Thyroid gland (tissue), 4 donors: ENCODE data around the gene NCKAP1. TPM values are rescaled to one million over a fixed set of nuclear protein-coding genes. Genes with fewer than 3 reads are reported as not detected.

Source experiments
- DNase-seq, 2 donors: peaks; one replicate each; pipeline ENCODE4 v3.0.0-alpha.2; 2019
- H3K27ac ChIP-seq, 3 donors: fragments of 200-600 bp; sonication (generic); 1 replicate in 2 of 3; 2 replicates in 1 of 3; pipeline ENCODE4 v1.5.1; 2016 to 2019; ENCODE audit warnings: mild to moderate bottlenecking in 1 of 3, moderate library complexity in 1 of 3
- H3K27me3 ChIP-seq: fragments of 200-600 bp; sonication (generic); one replicate; pipeline ENCODE4 v1.5.1; 2019
- H3K36me3 ChIP-seq, 2 donors: fragments of 200-600 bp; sonication (generic); one replicate each; pipeline ENCODE4 v1.5.1; 2016 to 2019
- H3K4me1 ChIP-seq, 2 donors: fragments of 200-600 bp; sonication (generic); one replicate each; pipeline ENCODE4 v1.5.1; 2017 to 2019
- H3K4me3 ChIP-seq, 3 donors: fragments of 200-600 bp; sonication (generic); replicated peaks in 1 of 3; 1 replicate in 2 of 3; 2 replicates in 1 of 3; pipeline ENCODE4 v1.5.1; 2016; ENCODE audit warnings: mild to moderate bottlenecking in 1 of 3
- H3K9me3 ChIP-seq: fragments of 200-600 bp; sonication (generic); one replicate; pipeline ENCODE4 v1.5.1; 2017
- CTCF ChIP-seq, 6 experiments: fragments of 200-600 bp in 3 of 6; fragments of 450-650 bp in 3 of 6; sonication (generic) in 3 of 6; IDR thresholded peaks; one replicate each; pipeline ENCODE4 v1.5.1; 2016 to 2019; ENCODE audit warnings: antibody characterized with exemption in 6 of 6, mild to moderate bottlenecking in 2 of 6, inconsistent platforms in 1 of 6, moderate library complexity in 1 of 6
- POLR2A ChIP-seq, 2 donors: fragments of 450-650 bp; IDR thresholded peaks; one replicate each; pipeline ENCODE4 v1.6.1; 2017; ENCODE audit warnings: antibody characterized with exemption in 2 of 2, mild to moderate bottlenecking in 2 of 2, moderate library complexity in 1 of 2
- WGBS, 2 donors: methylation state at CpG; one replicate each; pipeline ENCODE4 v1.1.5; 2017; 5-methylcytosine and 5-hydroxymethylcytosine counted together
- intact Hi-C: fragments of 100-400 bp; cut with DNase I; formaldehyde crosslinking; loops from one replicate; pipeline ENCODE4 v1.15.1; 2023
- total RNA-seq, 4 donors: library from RNA; depleted of rRNA; stranded (reverse); fragments of >200 nt; gene quantifications; one replicate each; pipeline ENCODE4 v1.2.3, GENCODE V29; 2016

NCKAP1 gene
- total RNA-seq, 4 donors from 2014 or later: 139 to 214 (median 172) TPM

GRCh38 chr2:182980115-182980514 lies 58.1 kb downstream of the NCKAP1 start:
- peaks cover 22 to 30% of the 10 kb centered on the region in 2 donors for H3K36me3 ChIP-seq
- TF ChIP-seq POLR2A (IDR thresholded peaks at IDR 0.05) (no peak), CTCF (IDR thresholded peaks at IDR 0.05) (peak in 4 of 6 experiments; percentile 31 to 72 (median 63))

GRCh38 chr2:182977463-182977862 lies 60.8 kb downstream of the NCKAP1 start:
- H3K4me3 ChIP-seq: no peak overlapping the region
- TF ChIP-seq POLR2A (IDR thresholded peaks at IDR 0.05): no peak
- no peak for TF ChIP-seq CTCF (IDR thresholded peaks at IDR 0.05)
- DNase-seq: no peak
- H3K27ac ChIP-seq: no peak overlapping the region
- H3K9me3 ChIP-seq: no peaks in the 10 kb centered on the region
- peaks cover 7 to 25% of the 10 kb centered on the region in 2 donors for H3K36me3 ChIP-seq
- H3K4me1 ChIP-seq: peaks cover 0 to 6% of the 10 kb centered on the region in 2 donors
- 100% methylated on average over 1 of the region's 1 CpG for WGBS, 2 donors
- H3K27me3 ChIP-seq: no peaks in the 10 kb centered on the region
- intact Hi-C loops: loop anchor here (5.0 kb wide), 1 partner anchor 195 kb away; no protein-coding TSS in a partner anchor

More at GRCh38 chr2:182980115-182980514, 58.1 kb downstream of the NCKAP1 start:
- no peak for DNase-seq
- intact Hi-C loops: no loop called here
- no peaks in the 10 kb centered on the region for H3K27me3 ChIP-seq
- no peaks in the 10 kb centered on the region for H3K9me3 ChIP-seq
- H3K4me1 ChIP-seq: no peaks in the 10 kb centered on the region
- no peak overlapping the region for H3K27ac ChIP-seq
- no peak overlapping the region for H3K4me3 ChIP-seq

GRCh38 chr2:182973441-182974352 lies 64.6 kb downstream of the NCKAP1 start:
- Histone ChIP-seq H3K4me1 (peaks cover 0 to 6% of the 10 kb centered on the region in 2 donors), H3K9me3 (no peaks in the 10 kb centered on the region), H3K36me3 (peaks cover 0 to 18% of the 10 kb centered on the region in 2 donors), H3K27me3 (no peaks in the 10 kb centered on the region), H3K4me3 (no peak overlapping the region), H3K27ac (no peak overlapping the region)
- WGBS, 2 donors: 36 to 53% methylated on average over 1 of the region's 1 CpG
- TF ChIP-seq POLR2A (IDR thresholded peaks at IDR 0.05): no peak
- TF ChIP-seq CTCF (IDR thresholded peaks at IDR 0.05): no peak
- DNase-seq: no peak
- intact Hi-C loops: no loop called here

- no peak overlapping the region for H3K27ac ChIP-seq
- 98% methylated on average over 3 of the region's 3 CpGs for WGBS, 2 donors
- H3K4me1 ChIP-seq: peaks cover 0 to 6% of the 10 kb centered on the region in 2 donors
- intact Hi-C loops: no loop called here
- H3K9me3 ChIP-seq: no peaks in the 10 kb centered on the region
- no peaks in the 10 kb centered on the region for H3K27me3 ChIP-seq
- H3K4me3 ChIP-seq: no peak overlapping the region
- no peak for DNase-seq
- peaks cover 0 to 16% of the 10 kb centered on the region in 2 donors for H3K36me3 ChIP-seq
- TF ChIP-seq CTCF (IDR thresholded peaks at IDR 0.05) (no peak), POLR2A (IDR thresholded peaks at IDR 0.05) (no peak)
These were observed 65.7 kb downstream of the NCKAP1 start for GRCh38 chr2:182972548-182972942.
